ENCODE results near the gene NDUFS7.

DNA sequence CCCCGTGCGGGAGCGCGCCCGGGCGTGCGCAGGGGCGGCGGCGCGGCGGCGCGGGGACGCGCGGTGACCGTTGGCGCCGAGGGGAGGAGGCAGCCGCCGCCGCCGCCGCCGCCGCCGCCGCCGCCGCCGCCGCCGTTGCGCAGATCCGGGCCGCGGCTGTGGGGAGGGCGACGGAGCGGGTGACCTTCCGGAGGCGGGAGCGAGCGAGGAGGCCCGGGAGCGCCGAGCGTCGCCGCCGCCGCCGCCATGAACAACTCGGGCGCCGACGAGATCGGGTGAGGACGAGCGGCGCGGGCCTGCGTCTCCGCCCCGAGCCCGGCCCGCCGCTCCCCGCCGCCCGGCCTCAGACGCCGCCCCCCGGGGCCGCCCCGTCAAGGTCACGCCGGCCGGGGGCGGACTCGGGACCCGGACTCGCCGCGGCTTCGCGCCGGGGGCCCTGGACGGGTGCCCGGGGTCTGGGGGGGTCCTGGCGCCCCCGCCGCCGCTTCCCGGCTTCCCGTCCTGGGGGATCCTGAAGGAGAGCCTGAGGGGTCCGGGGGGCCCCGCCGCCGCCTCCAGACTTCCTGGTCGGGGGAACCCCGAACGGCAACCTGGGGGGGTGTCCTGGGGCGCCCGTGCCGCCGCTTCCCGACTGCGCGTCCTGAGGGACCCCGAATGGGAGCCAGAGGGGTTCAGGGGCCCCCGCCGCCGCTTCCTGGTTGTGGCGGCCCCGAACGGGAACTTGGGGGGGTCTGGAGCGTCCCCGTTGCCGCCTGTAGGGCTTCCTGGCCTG, 24.0 kb downstream of the NDUFS7 start, which contains the start of gene DAZAP1:
- TF ChIP-seq POLR2AphosphoS5 (IDR thresholded peaks at IDR 0.05) (peak in 2 of 4 donors; percentile 46 to 61), POLR2A (IDR thresholded peaks at IDR 0.05) (no peak)
- TF ChIP-seq, protein P1, sequence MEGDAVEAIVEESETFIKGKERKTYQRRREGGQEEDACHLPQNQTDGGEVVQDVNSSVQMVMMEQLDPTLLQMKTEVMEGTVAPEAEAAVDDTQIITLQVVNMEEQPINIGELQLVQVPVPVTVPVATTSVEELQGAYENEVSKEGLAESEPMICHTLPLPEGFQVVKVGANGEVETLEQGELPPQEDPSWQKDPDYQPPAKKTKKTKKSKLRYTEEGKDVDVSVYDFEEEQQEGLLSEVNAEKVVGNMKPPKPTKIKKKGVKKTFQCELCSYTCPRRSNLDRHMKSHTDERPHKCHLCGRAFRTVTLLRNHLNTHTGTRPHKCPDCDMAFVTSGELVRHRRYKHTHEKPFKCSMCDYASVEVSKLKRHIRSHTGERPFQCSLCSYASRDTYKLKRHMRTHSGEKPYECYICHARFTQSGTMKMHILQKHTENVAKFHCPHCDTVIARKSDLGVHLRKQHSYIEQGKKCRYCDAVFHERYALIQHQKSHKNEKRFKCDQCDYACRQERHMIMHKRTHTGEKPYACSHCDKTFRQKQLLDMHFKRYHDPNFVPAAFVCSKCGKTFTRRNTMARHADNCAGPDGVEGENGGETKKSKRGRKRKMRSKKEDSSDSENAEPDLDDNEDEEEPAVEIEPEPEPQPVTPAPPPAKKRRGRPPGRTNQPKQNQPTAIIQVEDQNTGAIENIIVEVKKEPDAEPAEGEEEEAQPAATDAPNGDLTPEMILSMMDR (IDR thresholded peaks at IDR 0.05) = no peak

All from sigmoid colon (tissue), 4 donors.